IPS-20b (cell line): ENCODE data around the gene AATF.

ENCODE experiments used
- H3K27ac ChIP-seq: one replicate; pipeline ENCODE4 v1.5.1; 2013; ENCODE audit warnings: low read length
- H3K27me3 ChIP-seq: 2 replicates; pipeline ENCODE4 v1.6.1; 2013; ENCODE audit warnings: mild to moderate bottlenecking, low read length, inconsistent platforms; ENCODE audit not compliant: insufficient read depth
- H3K36me3 ChIP-seq: 2 replicates; pipeline ENCODE4 v1.6.1; 2013; ENCODE audit warnings: low read depth, mild to moderate bottlenecking, inconsistent platforms, low read length, moderate library complexity; ENCODE audit not compliant: insufficient read depth
- H3K4me1 ChIP-seq: 2 replicates; pipeline ENCODE4 v1.6.1; 2013; ENCODE audit warnings: mild to moderate bottlenecking, control low read depth, inconsistent platforms, low read length, moderate library complexity; ENCODE audit not compliant: insufficient read depth
- H3K4me3 ChIP-seq: 2 replicates; pipeline ENCODE4 v1.5.1; 2013; ENCODE audit warnings: mild to moderate bottlenecking, low read length, inconsistent platforms
- H3K9ac ChIP-seq: 2 replicates; pipeline ENCODE4 v1.6.1; 2013; ENCODE audit warnings: low read depth, mild to moderate bottlenecking, inconsistent platforms, low read length, moderate library complexity
- H3K9me3 ChIP-seq: 2 replicates; pipeline ENCODE4 v1.6.1; 2013; ENCODE audit warnings: mild to moderate bottlenecking, low read depth, low read length, inconsistent platforms; ENCODE audit not compliant: insufficient read depth

The AATF gene

DNA sequence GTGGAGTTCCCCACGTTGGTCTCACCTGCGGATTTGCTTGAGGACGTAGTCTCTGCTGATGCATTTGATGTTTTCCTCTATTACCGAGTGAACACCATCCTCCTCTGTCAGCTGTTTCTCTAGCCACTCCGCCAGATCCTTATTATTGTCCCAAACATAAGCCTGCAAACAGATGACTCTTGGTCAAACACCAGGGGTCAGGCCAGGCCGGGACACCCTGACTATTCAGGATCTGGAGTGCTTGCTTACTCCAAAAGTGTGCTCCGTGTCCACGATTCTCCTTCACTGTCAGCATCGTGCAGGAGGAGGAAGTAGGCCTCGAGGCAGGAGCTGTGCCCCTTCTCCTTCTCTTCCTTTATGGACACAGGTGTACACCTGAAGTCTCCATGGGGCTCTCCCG lies 140.2 kb downstream of the AATF start:
- Histone ChIP-seq H3K27ac (no peak overlapping the region), H3K9me3 (no peaks in the 10 kb centered on the region), H3K36me3 (peaks cover 88% of the 10 kb centered on the region), H3K9ac (no peak overlapping the region), H3K27me3 (no peaks in the 10 kb centered on the region), H3K4me3 (no peak overlapping the region), H3K4me1 (no peaks in the 10 kb centered on the region)

DNA sequence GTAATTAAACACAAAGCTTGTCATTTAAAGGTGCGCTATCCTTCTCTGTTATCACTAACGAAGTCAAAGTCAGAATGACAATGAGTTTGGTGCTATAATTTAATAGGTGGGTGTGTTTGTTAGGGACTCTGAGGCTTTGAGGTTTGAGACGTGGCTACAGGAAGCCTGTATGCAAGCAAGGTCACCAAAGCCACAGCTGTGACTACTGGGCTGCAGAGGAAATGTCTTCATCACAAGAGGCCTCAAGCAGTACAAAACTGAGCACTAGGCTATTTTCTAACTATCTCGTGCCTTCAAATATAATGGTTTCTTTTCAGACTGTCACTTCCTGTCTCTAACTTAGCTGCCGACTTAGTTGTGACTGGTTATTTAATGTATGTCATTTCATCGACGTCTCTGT lies 141.2 kb downstream of the AATF start:
- Histone ChIP-seq H3K9ac (no peak overlapping the region), H3K36me3 (peaks cover 94% of the 10 kb centered on the region), H3K9me3 (no peaks in the 10 kb centered on the region), H3K27ac (no peak overlapping the region), H3K27me3 (no peaks in the 10 kb centered on the region), H3K4me3 (no peak overlapping the region), H3K4me1 (no peaks in the 10 kb centered on the region)

DNA sequence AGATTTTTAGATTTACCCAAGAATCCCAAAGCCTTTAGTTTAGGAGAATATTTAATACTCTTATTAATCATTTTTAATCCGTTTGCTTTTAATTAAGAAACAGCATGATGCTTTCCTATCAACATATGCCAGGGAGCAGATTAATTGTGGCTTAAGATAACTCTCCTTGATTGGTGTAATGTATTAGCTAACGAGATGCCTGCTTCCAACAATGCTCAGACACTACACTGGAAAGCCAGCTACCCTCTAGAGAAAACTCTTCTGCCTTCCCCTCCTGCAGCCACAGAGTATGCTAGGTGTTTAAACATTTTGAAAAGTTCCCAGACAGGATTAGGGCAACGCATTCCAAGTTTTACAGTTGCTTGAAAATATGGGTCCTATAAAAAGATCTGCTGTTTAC lies 142.2 kb downstream of the AATF start:
- no peak overlapping the region for H3K4me3 ChIP-seq
- H3K36me3 ChIP-seq: peaks cover 92% of the 10 kb centered on the region
- no peaks in the 10 kb centered on the region for H3K9me3 ChIP-seq
- H3K27ac ChIP-seq: no peak overlapping the region
- H3K9ac ChIP-seq: no peak overlapping the region
- no peaks in the 10 kb centered on the region for H3K4me1 ChIP-seq
- no peaks in the 10 kb centered on the region for H3K27me3 ChIP-seq

DNA sequence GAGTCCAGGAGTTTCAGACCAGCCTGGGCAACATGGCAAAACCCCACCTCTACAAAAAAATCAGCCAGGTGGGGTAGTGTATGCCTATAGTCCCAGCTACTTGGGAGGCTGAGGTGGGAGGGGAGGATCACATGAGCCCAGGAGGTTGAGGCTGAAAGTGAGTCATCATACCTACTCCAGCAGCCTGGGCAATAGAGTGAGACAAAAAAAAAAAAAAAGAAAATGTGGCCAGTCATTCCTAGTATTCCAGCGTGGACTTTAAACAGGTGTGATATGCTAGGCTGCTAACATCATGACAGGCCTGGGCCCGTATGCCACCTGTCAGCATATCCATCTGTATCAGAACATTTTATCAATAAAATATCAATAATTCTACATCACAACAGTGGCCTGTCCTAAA lies 143.3 kb downstream of the AATF start:
- no peak overlapping the region for H3K27ac ChIP-seq

DNA sequence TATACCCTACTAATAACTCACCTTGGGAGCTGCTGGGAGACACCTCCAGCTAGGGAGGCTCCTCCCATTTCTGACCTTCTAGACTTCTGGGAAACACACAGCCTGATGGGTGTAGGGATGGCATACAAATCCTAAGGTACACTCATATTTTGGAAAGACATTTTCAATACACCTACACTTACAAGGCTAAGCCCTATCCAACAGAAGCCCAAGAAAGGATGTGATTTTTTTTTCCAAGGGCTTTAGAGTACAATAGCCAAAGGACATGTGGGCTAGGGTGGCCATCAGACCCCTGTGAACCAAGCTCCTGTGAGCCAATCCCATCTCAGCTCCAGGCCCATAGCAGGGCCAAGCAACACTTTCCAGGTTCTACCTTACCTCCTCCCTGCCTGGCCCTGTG lies 143.9 kb downstream of the AATF start:
- H3K4me3 ChIP-seq: no peak overlapping the region
- H3K9ac ChIP-seq: no peak overlapping the region
- H3K4me1 ChIP-seq: no peaks in the 10 kb centered on the region
- H3K27ac ChIP-seq: no peak overlapping the region
- no peaks in the 10 kb centered on the region for H3K27me3 ChIP-seq
- H3K36me3 ChIP-seq: peaks cover 92% of the 10 kb centered on the region
- H3K9me3 ChIP-seq: no peaks in the 10 kb centered on the region

More for the DNA sequence above, 143.3 kb downstream of the AATF start:
- Histone ChIP-seq H3K4me3 (no peak overlapping the region), H3K4me1 (no peaks in the 10 kb centered on the region), H3K9me3 (no peaks in the 10 kb centered on the region), H3K9ac (no peak overlapping the region), H3K27me3 (no peaks in the 10 kb centered on the region), H3K36me3 (peaks cover 92% of the 10 kb centered on the region)

DNA sequence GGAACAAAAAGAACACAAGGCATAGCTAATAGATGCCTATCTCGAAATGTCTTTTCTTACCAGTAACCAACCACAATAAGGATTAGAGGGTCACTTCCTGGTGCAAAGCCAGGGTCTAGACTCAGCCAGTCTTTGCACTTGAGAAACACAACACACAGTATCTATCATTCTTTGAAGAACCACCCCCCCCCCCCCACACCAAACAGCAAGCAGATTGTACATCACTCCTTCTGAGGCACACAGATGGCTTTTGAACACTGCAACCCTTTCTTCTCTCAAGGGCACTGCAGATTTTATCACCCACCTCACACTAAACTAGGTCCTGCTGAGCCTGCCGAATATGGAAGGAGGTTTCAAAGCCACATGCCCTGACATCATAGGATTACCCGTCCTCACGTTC lies 145.6 kb downstream of the AATF start:
- Histone ChIP-seq H3K4me3 (no peak overlapping the region), H3K9ac (no peak overlapping the region), H3K9me3 (no peaks in the 10 kb centered on the region), H3K27ac (no peak overlapping the region), H3K4me1 (no peaks in the 10 kb centered on the region; the same call in 1 of the 2 replicates), H3K27me3 (no peaks in the 10 kb centered on the region), H3K36me3 (peaks cover 89% of the 10 kb centered on the region)

DNA sequence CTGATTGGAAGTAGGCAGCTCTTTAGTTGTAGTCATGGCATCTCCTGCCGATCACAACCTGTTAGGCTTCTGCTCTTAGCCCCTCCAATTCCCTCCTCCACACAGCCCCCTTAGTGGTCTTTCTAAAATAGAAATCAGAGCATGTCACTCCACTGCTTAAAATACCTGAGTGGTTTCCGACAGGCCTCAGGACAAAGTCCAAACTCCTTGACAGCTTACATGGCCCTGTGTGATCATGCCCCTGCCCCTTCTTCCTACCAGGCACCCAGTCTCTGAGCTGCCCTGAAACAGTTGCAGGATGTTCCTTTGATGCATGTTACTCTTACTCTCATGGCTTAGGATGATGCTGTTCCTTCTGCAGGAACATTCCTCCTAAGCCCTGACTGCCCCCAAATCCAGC lies 147.3 kb downstream of the AATF start:
- Histone ChIP-seq H3K9ac (no peak overlapping the region), H3K9me3 (no peaks in the 10 kb centered on the region), H3K27me3 (no peaks in the 10 kb centered on the region), H3K36me3 (peaks cover 85% of the 10 kb centered on the region), H3K4me1 (no peaks in the 10 kb centered on the region; the same call in 1 of the 2 replicates), H3K27ac (no peak overlapping the region), H3K4me3 (no peak overlapping the region)

DNA sequence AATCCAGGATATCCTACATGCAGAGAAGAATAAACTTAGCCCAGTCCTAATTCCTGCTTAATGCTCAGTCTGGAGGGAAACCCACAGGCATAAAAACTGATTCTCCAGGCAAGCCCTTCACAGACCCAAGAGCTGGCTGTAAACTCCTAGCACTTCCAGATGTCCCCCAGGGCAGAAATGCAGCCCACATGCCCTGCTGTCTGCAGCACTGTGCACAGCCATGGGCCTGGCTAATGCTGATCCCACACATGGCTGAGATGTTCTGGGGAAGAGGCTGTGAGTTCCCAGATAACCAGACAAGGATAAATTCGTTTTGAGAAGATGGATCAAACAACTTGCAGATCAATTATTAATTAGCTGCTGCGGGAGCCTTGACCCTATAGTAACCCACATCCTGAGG lies 148.4 kb downstream of the AATF start:
- Histone ChIP-seq H3K9ac (no peak overlapping the region), H3K4me3 (no peak overlapping the region), H3K36me3 (peaks cover 86% of the 10 kb centered on the region), H3K27me3 (no peaks in the 10 kb centered on the region), H3K27ac (no peak overlapping the region), H3K9me3 (no peaks in the 10 kb centered on the region), H3K4me1 (no peaks in the 10 kb centered on the region; the same call in 1 of the 2 replicates)

DNA sequence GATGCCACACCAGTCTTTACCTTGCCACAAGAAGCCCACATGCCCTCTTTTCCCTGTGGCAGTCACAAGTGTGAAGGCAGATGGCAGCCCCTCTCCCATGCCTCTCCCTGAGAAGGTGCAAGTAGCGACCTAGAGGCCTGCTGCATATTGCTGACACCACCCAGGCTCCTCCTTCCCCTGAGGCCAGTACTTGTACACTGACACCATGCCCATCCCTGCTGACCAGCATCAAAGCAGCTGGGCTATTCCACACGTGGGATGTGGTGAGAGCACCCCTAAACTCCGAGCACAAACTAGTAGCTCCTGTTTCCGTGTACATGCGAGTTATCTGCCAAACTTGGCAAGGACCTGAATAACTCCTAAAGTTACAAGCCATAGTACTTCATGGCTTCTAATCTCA lies 149.4 kb downstream of the AATF start:
- H3K9me3 ChIP-seq: no peaks in the 10 kb centered on the region
- no peaks in the 10 kb centered on the region; the same call in 1 of the 2 replicates for H3K4me1 ChIP-seq
- H3K9ac ChIP-seq: no peak overlapping the region
- no peak overlapping the region for H3K27ac ChIP-seq
- no peaks in the 10 kb centered on the region for H3K27me3 ChIP-seq
- peaks cover 85% of the 10 kb centered on the region for H3K36me3 ChIP-seq
- no peak overlapping the region for H3K4me3 ChIP-seq

DNA sequence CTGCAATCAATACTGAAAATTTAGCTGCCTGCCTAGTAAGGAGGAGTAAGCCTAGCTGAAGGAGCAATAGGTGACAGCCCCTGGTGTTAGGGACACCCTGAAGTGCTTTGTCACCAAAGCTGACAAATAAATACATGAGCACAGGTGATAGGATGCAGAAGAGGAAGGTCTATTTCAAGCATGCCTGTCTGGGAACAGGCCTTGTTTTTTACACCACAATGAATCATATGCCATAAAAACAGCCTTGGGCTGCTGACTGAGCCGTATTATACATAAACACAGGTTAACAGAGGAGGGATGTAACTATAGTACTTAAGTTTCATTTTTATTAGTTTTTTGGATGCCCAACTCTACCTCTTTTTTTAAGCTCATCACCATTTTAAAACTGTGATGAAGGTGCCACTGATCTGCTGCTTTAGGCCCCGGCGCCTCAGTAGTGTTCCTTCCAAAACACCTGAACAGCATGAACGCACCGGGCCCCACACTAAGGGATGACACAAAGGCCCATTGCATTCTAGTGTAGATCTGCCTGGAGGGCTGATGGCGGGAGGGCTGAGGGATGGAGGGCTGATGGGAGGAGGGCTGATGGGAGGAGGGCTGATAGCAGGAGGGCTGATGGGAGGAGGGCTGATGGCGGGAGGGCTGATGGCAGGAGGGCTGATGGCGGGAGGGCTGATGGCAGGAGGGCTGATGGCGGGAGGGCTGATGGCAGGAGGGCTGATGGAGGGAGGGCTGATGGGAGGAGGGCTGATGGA lies 150.3 kb downstream of the AATF start:
- H3K4me3 ChIP-seq: no peak overlapping the region
- no peaks in the 10 kb centered on the region for H3K27me3 ChIP-seq
- no peak overlapping the region for H3K27ac ChIP-seq
- H3K9me3 ChIP-seq: no peaks in the 10 kb centered on the region
- H3K9ac ChIP-seq: no peak overlapping the region
- no peaks in the 10 kb centered on the region; the same call in 1 of the 2 replicates for H3K4me1 ChIP-seq
- peaks cover 84% of the 10 kb centered on the region for H3K36me3 ChIP-seq

DNA sequence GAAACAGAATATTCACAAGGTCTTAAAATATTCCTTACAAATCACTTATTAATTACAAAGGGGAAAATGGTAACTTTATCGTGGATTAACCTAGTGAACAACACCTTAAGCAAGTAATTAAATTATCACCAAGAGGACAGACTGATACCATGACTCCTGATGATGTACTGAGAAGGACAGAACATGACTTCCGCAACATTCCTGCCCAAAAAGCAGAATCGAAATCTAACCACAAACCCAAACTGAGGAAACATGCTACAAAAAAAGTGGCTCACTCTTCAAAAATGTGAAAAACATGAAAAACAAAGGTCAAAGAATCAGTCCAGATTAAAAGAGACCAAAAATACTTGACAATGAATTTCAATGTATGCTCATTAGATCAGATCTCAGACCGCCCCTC lies 151.5 kb downstream of the AATF start:
- no peak overlapping the region for H3K4me3 ChIP-seq
- no peaks in the 10 kb centered on the region for H3K9me3 ChIP-seq
- H3K27me3 ChIP-seq: no peaks in the 10 kb centered on the region
- peaks cover 83% of the 10 kb centered on the region for H3K36me3 ChIP-seq
- no peak overlapping the region for H3K27ac ChIP-seq
- H3K4me1 ChIP-seq: peaks cover 9% of the 10 kb centered on the region; the same call in 1 of the 2 replicates
- no peak overlapping the region for H3K9ac ChIP-seq

DNA sequence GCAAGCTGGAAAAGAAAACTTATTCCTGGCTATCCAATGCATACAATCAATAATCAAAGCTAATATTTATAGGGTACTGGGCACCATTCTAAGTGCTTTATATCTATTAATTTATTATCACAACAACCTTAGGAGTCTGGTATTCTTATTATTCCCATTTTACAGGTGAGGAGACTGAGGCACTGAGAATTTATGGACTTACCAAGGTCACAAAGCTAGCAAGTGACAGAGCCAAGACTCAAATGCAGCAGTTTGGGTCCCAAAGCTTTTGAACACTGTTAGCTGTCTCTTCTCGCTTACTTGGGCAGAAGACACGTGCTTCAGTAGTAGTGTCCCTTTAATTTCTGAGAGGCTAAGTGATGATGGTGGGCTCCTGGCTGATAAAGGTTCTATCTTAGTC lies 152.6 kb downstream of the AATF start:
- Histone ChIP-seq H3K27me3 (no peaks in the 10 kb centered on the region), H3K4me3 (no peak overlapping the region), H3K36me3 (peaks cover 74% of the 10 kb centered on the region), H3K9me3 (no peaks in the 10 kb centered on the region), H3K9ac (no peak overlapping the region), H3K27ac (no peak overlapping the region), H3K4me1 (peaks cover 10% of the 10 kb centered on the region; the same call in 1 of the 2 replicates)
